Activated naive CD4-positive, alpha-beta T cell treated with Interleukin-2 at 50 U/mL for 16 hours (primary cell): ENCODE results near the gene ARHGAP23.

Experiments used
- DNase-seq: peaks from one replicate; pipeline ENCODE4 v3.0.0-alpha.2; 2020

Gene ARHGAP23, protein sequence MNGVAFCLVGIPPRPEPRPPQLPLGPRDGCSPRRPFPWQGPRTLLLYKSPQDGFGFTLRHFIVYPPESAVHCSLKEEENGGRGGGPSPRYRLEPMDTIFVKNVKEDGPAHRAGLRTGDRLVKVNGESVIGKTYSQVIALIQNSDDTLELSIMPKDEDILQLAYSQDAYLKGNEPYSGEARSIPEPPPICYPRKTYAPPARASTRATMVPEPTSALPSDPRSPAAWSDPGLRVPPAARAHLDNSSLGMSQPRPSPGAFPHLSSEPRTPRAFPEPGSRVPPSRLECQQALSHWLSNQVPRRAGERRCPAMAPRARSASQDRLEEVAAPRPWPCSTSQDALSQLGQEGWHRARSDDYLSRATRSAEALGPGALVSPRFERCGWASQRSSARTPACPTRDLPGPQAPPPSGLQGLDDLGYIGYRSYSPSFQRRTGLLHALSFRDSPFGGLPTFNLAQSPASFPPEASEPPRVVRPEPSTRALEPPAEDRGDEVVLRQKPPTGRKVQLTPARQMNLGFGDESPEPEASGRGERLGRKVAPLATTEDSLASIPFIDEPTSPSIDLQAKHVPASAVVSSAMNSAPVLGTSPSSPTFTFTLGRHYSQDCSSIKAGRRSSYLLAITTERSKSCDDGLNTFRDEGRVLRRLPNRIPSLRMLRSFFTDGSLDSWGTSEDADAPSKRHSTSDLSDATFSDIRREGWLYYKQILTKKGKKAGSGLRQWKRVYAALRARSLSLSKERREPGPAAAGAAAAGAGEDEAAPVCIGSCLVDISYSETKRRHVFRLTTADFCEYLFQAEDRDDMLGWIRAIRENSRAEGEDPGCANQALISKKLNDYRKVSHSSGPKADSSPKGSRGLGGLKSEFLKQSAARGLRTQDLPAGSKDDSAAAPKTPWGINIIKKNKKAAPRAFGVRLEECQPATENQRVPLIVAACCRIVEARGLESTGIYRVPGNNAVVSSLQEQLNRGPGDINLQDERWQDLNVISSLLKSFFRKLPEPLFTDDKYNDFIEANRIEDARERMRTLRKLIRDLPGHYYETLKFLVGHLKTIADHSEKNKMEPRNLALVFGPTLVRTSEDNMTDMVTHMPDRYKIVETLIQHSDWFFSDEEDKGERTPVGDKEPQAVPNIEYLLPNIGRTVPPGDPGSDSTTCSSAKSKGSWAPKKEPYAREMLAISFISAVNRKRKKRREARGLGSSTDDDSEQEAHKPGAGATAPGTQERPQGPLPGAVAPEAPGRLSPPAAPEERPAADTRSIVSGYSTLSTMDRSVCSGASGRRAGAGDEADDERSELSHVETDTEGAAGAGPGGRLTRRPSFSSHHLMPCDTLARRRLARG (N-terminal part only)

DNA sequence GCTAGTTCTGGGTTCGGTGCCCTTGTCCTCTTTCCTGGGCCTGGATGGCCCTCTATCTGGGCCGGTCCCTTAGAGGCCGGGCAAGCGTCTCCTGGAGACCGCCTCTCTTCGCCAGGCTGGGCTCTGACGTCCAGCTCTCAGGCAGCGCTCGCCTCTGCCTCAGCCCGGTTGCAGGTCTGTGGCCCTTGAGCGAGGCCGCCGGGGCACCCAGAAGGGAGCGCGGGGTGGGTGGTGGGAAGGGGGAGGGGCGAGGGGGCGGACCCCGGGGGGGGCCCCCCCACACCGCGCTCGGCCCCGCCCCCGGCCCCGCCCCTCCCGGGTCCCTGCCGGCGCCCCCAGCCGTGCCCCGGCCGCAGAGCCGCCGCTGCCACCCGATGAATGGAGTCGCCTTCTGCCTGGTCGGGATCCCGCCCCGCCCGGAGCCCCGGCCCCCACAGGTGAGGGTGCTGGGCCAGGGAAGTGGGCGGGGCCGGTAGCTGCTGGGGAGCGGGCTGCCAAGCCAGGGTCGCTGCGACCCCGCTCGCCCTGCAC, at the start of gene ARHGAP23:
ARHGAP23 (plus strand) TSS at position 353 of the 531 bp plus-strand sequence; CDS start at position 375, 22 bp downstream.
- DNase-seq, result peak; percentile 35

GRCh38 chr17:38379448-38379847, 48.8 kb upstream of the ARHGAP23 start:
- DNase-seq, result no peak

- no peak for DNase-seq
Measured at GRCh38 chr17:38395090-38395489, 33.2 kb upstream of the ARHGAP23 start.

DNA sequence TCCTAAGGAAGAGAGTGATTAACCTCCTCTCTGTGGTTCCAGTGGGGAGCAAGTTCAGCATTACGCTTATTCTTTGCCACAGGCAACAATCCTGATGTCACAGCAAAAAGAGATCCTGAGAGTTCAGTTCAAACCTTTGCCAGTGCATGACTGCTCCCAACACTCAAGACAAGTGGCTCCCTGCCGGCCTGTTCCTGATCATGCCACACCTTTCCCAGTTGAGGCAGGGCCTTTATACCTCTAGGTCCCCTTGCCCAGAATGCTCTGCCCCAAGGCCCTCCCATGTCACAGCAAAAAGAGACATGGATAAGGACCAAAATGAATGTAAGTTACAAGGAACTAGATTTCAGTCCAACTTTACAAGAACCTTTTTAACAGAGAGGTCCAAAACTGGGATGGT, 31.0 kb upstream of the ARHGAP23 start:
- no peak for DNase-seq

- no peak for DNase-seq
Measured at GRCh38 chr17:38400286-38400685, 28.0 kb upstream of the ARHGAP23 start.

DNA sequence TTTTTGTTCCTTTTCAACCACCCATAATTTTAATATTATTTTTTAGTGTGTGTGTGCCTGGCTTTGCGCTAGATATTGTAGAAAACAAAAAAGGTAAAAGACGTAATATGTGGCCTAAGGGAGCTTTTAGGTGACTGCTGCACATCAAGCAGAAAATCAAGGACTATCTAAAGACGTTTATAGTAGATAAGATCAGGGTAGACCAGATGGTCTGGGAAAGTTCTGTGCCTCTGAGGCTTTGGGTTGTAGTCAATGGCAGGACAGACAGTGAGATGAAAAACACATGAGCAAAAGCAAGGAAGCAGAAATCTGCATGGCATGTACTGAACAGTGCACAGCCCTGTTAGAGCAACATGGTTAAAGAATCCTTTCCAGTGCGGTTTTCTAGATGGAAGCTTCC, 26.8 kb upstream of the ARHGAP23 start:
- no peak for DNase-seq

- DNase-seq, result no peak
Measured at GRCh38 chr17:38402897-38403296, 25.4 kb upstream of the ARHGAP23 start.

GRCh38 chr17:38403491-38403890, 24.8 kb upstream of the ARHGAP23 start:
- no peak for DNase-seq

- no peak for DNase-seq
Measured at GRCh38 chr17:38404174-38404943, 23.9 kb upstream of the ARHGAP23 start.

- DNase-seq, result no peak
Measured at GRCh38 chr17:38405654-38406053, 22.6 kb upstream of the ARHGAP23 start.

- DNase-seq, result no peak
Measured at GRCh38 chr17:38410201-38410600, 18.1 kb upstream of the ARHGAP23 start.

GRCh38 chr17:38415250-38416194, 12.7 kb upstream of the ARHGAP23 start:
- DNase-seq, result peak; percentile 9

GRCh38 chr17:38416840-38417209, 11.4 kb upstream of the ARHGAP23 start:
- no peak for DNase-seq

GRCh38 chr17:38417210-38417951, 10.9 kb upstream of the ARHGAP23 start:
- DNase-seq, result no peak

DNA sequence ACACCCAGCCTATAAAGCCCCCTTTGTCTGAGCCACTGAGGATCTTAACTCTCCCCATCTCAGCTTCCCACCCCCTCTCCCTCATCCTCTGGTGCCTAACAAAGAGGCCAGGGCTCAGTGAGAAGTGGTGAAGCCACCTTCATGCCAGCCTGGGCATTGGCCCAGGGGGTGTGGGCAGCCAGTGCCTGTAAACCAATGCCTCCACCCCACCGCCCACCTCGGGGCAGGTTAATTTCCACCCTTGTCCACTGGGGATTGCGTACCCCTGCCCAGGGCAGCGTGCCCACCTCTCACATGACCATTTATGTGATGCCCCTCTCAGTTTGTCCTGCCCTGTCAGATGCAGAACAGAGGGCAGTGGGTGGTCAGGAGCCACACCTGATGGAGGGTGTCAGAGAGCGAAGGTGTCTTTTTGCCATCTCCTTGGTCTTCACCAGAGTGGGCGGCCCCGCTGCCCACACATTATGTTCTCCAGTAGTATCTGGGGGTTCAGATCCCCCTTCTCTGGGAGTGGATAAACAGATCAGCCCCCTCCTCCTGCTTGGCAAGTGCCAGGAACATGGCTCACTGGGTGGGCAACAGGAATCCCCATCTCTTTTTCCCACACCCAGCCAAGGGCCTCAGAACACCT, 10.1 kb upstream of the ARHGAP23 start:
- no peak for DNase-seq

DNA sequence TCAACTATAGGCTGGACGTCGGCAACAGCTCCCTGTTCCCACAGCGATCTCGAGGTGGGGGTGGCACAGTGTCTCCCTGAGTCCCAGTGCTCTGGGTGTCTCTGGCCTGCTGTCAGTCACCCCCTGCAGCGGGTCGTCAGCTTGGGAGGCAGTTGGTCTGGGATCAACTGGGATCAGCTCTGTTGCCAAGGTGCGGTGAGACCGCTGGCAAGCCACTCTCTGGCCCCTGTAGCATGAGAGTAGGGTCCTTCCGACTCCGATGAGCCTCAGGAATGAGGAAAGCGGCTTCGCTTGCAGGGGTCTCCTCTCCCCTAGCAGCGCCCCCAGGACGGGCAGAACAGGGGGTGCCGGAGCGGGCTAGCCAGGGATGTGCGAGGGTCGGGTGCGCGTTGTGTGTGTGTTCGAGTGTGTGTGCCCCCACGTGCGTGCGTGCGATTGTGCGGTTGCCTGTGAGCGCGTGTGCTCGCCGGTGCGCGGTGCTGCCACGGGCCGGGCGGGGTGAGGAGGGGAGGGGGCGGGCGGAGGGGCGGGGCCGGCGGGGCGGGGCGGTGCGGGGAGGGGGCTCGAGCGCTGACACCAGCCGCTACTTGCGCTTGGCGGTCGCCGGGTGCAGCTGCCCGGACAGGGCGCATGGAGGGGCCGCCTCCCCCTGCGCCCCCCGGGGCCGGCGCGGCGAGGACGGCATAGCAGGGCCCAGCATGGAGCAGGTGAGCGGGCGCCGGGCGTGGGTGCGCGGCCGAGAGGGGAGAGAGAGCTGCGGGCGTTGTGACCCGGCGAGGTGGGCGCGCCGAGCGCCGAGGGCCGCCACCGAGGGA, 9.4 kb upstream of the ARHGAP23 start:
- no peak for DNase-seq

DNA sequence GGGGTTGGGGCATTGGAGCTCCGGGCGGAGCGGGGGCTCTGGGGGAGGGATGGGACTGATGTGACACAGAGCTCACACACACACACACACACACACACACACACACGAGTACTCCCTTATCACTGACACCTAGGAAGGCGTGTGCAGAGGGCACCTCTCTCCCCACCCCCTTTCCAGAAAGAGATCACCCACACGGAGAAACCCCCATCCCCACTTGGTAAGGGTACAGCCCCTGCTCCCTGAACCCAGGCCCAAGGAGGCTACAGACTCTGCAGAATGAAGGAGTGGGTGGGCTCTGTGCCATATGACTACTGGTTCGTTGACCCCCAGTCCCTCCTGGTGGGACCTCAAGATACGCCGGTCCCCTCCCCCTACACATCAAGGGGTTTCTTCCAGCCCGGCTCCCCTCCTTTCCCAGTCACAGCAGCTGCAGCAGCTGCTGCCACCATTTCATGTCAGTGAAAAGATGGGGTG, 8.7 kb upstream of the ARHGAP23 start:
- no peak for DNase-seq

- no peak for DNase-seq
Measured at GRCh38 chr17:38420518-38420917, 7.7 kb upstream of the ARHGAP23 start.
